HG02763 (cell line): ENCODE data around the gene TEX264.

Experiments used
- ATAC-seq: cut with Tn5 transposase; IDR thresholded peaks from one replicate; pipeline ENCODE4 v1.9.1; 2021; ENCODE audit warnings: mild to moderate bottlenecking, moderate library complexity; ENCODE audit not compliant: unreplicated experiment

The TEX264 gene

GRCh38 chr3:51747840-51748239 lies 76.8 kb downstream of the TEX264 start:
- ATAC-seq, result no peak

- ATAC-seq, result no peak
Observed at GRCh38 chr3:51748327-51748726, 77.3 kb downstream of the TEX264 start.

- no peak for ATAC-seq
Observed at GRCh38 chr3:51750878-51751277, 79.8 kb downstream of the TEX264 start.

GRCh38 chr3:51751287-51751686 lies 80.2 kb downstream of the TEX264 start:
- no peak for ATAC-seq
